SK-N-SH (cell line): ENCODE data around the gene ZNF385C. TPM values are rescaled to one million over a fixed set of nuclear protein-coding genes. Genes with fewer than 3 reads are reported as not detected.

ENCODE experiments used
- CTCF ChIA-PET: fragments of 300-600, 350-600 bp; formaldehyde crosslinking; extraction: SDS; loops from one replicate; lab custom pipeline; 2021; lab: Yijun Ruan, JAX
- POLR2A ChIA-PET: fragments of 350-600 bp; sonication (Branson Sonifier 250); formaldehyde crosslinking; extraction: SDS; loops from one replicate; lab custom pipeline; 2020; ENCODE audit warnings: antibody characterized with exemption, inconsistent platforms; lab: Yijun Ruan, JAX
- DNase-seq: peaks from one replicate; pipeline ENCODE4 v3.0.0; 2012
- H2AFZ ChIP-seq: fragments of 200-600 bp; sonication (generic); 2 replicates; pipeline ENCODE4 v1.8.1; 2016; ENCODE audit warnings: antibody characterized with exemption, mild to moderate bottlenecking, low read depth
- H3F3A ChIP-seq: fragments of 200-600 bp; sonication (generic); replicated peaks from 2 replicates; pipeline ENCODE3; 2016; ENCODE audit warnings: antibody characterized with exemption, mild to moderate bottlenecking; ENCODE audit not compliant: insufficient read depth
- H3K27ac ChIP-seq, 2 experiments: fragments of 200-500 bp in 1 of 2; fragments of 200-600 bp in 1 of 2; sonication (Bioruptor generic) in 1 of 2; sonication (generic), shearing (Covaris generic) in 1 of 2; 2 replicates each; pipeline versions ENCODE4 v1.5.1 to v1.6.1; 2014 to 2016; ENCODE audit warnings: low read depth in 2 of 2, inconsistent platforms in 1 of 2, low read length in 1 of 2, mild to moderate bottlenecking in 1 of 2, mixed read lengths in 1 of 2
- H3K27me3 ChIP-seq: fragments of 200-600 bp; sonication (generic), shearing (Covaris generic); 2 replicates; pipeline ENCODE4 v1.6.1; 2016; ENCODE audit warnings: mixed run types; ENCODE audit not compliant: insufficient read depth
- H3K36me3 ChIP-seq, 2 experiments: fragments of 200-500 bp in 1 of 2; fragments of 200-600 bp in 1 of 2; sonication (Bioruptor generic) in 1 of 2; sonication (generic) in 1 of 2; replicated peaks in 1 of 2; 2 replicates each; pipeline versions ENCODE3 to v1.5.1; 2014 to 2016; ENCODE audit warnings: low read length in 1 of 2, mild to moderate bottlenecking in 1 of 2; ENCODE audit not compliant: insufficient read depth in 2 of 2, control insufficient read depth in 1 of 2
- H3K4me1 ChIP-seq, 2 experiments: fragments of 200-500 bp in 1 of 2; fragments of 200-600 bp in 1 of 2; sonication (Bioruptor generic) in 1 of 2; sonication (generic), shearing (Covaris generic) in 1 of 2; 2 replicates each; pipeline versions ENCODE4 v1.5.1 to v1.6.1; 2014 to 2016; ENCODE audit warnings: low read depth in 1 of 2, low read length in 1 of 2, mixed run types in 1 of 2; ENCODE audit not compliant: insufficient read depth in 2 of 2, control insufficient read depth in 1 of 2
- H3K4me2 ChIP-seq: fragments of 200-600 bp; sonication (generic), shearing (Covaris generic); 2 replicates; pipeline ENCODE4 v1.6.1; 2017; ENCODE audit warnings: mixed run types
- H3K4me3 ChIP-seq, 2 experiments: fragments of 200-500 bp in 1 of 2; fragments of 200-600 bp in 1 of 2; sonication (Bioruptor generic) in 1 of 2; sonication (generic), shearing (Covaris generic) in 1 of 2; 2 replicates each; pipeline versions ENCODE4 v1.5.1 to v1.8.1; 2014 to 2016; ENCODE audit warnings: low read depth in 2 of 2, inconsistent platforms in 1 of 2, low read length in 1 of 2, mild to moderate bottlenecking in 1 of 2, mixed read lengths in 1 of 2, moderate library complexity in 1 of 2
- H3K79me2 ChIP-seq: fragments of 200-600 bp; sonication (generic); 2 replicates; pipeline ENCODE4 v1.8.1; 2017; ENCODE audit warnings: mild to moderate bottlenecking; ENCODE audit not compliant: insufficient read depth
- H3K9ac ChIP-seq: fragments of 200-600 bp; sonication (generic); 2 replicates; pipeline ENCODE4 v1.6.1; 2017; ENCODE audit warnings: mixed run types
- H3K9me2 ChIP-seq: fragments of 200-600 bp; sonication (generic); 2 replicates; pipeline ENCODE4 v1.6.1; 2017; ENCODE audit warnings: mixed run types
- H3K9me3 ChIP-seq: fragments of 200-600 bp; sonication (generic); 2 replicates; pipeline ENCODE4 v1.6.1; 2017; ENCODE audit warnings: mixed run types, mild to moderate bottlenecking, moderate library complexity
- H4K20me1 ChIP-seq: fragments of 200-600 bp; sonication (generic); 2 replicates; pipeline ENCODE4 v1.6.1; 2017; ENCODE audit warnings: mild to moderate bottlenecking, mixed run types; ENCODE audit not compliant: insufficient read depth
- ELF1 ChIP-seq: IDR thresholded peaks from 2 replicates; pipeline ENCODE4 v1.4.0; 2012
- FOSL2 ChIP-seq: IDR thresholded peaks from 2 replicates; pipeline ENCODE4 v1.4.0; 2012; ENCODE audit warnings: low read depth, mild to moderate bottlenecking, moderate library complexity, borderline replicate concordance
- GATA2 ChIP-seq: sonication (generic); formaldehyde crosslinking; IDR thresholded peaks from 2 replicates; pipeline ENCODE4 v1.5.0; 2020; ENCODE audit warnings: mild to moderate bottlenecking, missing genetic modification reagents
- IRF3 ChIP-seq: fragments of 150-350 bp; IDR thresholded peaks from 2 replicates; pipeline ENCODE4 v1.6.1; 2016; ENCODE audit warnings: mild to moderate bottlenecking, low read depth, low read length
- MEF2A ChIP-seq: IDR thresholded peaks from 2 replicates; pipeline ENCODE4 v1.4.0; 2012; ENCODE audit warnings: low read depth, borderline replicate concordance
- NFIC ChIP-seq: IDR thresholded peaks from 2 replicates; pipeline ENCODE4 v1.4.0; 2012; ENCODE audit warnings: borderline replicate concordance
- POLR2AphosphoS5 ChIP-seq: IDR thresholded peaks from 2 replicates; pipeline ENCODE4 v1.6.1; 2012; ENCODE audit warnings: low read depth, low read length
- RAD21 ChIP-seq: IDR thresholded peaks from 2 replicates; pipeline ENCODE4 v1.6.1; 2012; ENCODE audit warnings: mild to moderate bottlenecking, low read length
- RCOR1 ChIP-seq: fragments of 150-350 bp; IDR thresholded peaks from 2 replicates; pipeline ENCODE4 v1.6.1; 2017; ENCODE audit warnings: antibody characterized with exemption, low read length
- RXRA ChIP-seq: IDR thresholded peaks from 2 replicates; pipeline ENCODE4 v1.4.0; 2012; ENCODE audit warnings: low read depth, mild to moderate bottlenecking, borderline replicate concordance
- SMC3 ChIP-seq: IDR thresholded peaks from 2 replicates; pipeline ENCODE4 v1.6.1; 2012; ENCODE audit warnings: low read depth, low read length, improper control_type of control experiment
- TAF1 ChIP-seq: IDR thresholded peaks from 2 replicates; pipeline ENCODE4 v1.6.1; 2012; ENCODE audit warnings: low read depth, mild to moderate bottlenecking, low read length, moderate library complexity, borderline replicate concordance
- TEAD4 ChIP-seq: IDR thresholded peaks from 2 replicates; pipeline ENCODE4 v1.4.0; 2012; ENCODE audit warnings: mild to moderate bottlenecking, borderline replicate concordance; ENCODE audit not compliant: insufficient read depth
- ZBTB33 ChIP-seq: IDR thresholded peaks from 2 replicates; pipeline ENCODE4 v1.4.0; 2012; ENCODE audit warnings: low read depth, borderline replicate concordance
- WGBS: methylation state at CpG from one replicate; pipeline ENCODE4 v1.1.6; 2017; ENCODE audit warnings: low lambda C conversion rate; 5-methylcytosine and 5-hydroxymethylcytosine counted together
- polyA plus RNA-seq, 3 experiments: library from polyadenylated mRNA; depleted of rRNA; stranded (reverse); fragments of >200 nt; gene quantifications; 2 replicates each; pipeline ENCODE4 v1.2.3, GENCODE V29; 2012
- TF ChIP-seq, protein P1 (sequence below): IDR thresholded peaks from 2 replicates; pipeline ENCODE4 v1.4.0; 2012; ENCODE audit warnings: low read depth, borderline replicate concordance
- TF ChIP-seq, protein P2 (sequence below): fragments of 200-600 bp; sonication (generic); IDR thresholded peaks from 2 replicates; pipeline ENCODE4 v1.6.1; 2017; ENCODE audit warnings: antibody characterized with exemption, mild to moderate bottlenecking, moderate library complexity
- TF ChIP-seq, protein P3 (sequence below): IDR thresholded peaks from 2 replicates; pipeline ENCODE4; 2012

ZNF385C gene
- polyA plus RNA-seq, 1 of the 3 experiments (the other 2 are of a cell fraction) = 0.05 TPM

DNA sequence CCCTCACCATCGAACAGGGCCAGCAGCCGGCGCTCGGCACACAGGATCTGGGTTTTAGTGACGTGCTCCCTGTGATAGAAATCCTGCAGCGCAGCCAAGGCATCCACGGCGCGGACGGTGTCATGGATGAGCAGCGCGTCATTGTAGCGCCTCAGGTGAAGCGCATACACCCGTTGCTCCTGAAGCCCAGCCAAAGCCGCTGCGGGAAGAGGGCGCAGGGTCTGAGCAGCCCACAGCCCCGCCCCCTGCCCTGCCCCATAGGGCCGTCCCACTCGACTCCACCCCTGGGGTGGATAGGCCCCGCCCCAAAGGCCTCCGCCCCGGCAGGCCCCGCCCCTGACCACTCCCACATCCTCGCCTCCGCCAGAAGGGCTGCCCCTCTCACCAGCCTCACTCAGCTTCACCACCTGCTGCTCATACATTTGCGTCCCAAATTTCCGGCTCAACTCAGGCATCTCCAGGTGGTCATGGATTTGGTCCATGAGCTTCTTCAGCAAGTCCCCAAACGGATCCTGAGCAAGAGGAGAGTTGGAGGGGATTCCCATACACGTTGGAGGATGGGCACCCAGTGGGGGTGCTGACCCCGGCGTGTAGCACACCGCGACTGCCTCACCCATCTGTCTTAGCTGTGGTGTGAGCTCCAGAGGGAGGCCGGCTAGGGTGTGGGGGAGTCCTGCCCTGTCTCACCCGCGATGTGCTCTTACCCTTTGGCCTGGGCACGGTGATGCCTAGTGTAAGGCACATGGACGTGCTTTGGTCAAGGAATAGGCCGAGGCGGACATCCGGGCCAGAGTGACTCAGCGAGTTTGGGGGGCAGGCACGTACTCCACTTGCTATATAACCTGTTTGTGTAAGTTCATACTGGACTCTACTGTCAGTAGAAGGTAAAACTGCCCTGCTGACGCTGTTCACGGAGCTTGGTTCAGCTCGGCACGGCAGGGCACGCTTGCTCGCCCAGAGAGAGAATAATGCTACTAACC, 9.6 kb upstream of the ZNF385C start:
- Histone ChIP-seq H2AFZ (peak overlapping the region; percentile 86; the same call in 1 of the 2 replicates), H3K9ac (no peak overlapping the region), H3K4me1 (peaks cover 0 to 11% of the 10 kb centered on the region in 2 experiments; a peak in 1 of 4 replicates), H3F3A (no peaks in the 10 kb centered on the region), H3K9me2 (no peaks in the 10 kb centered on the region), H3K27me3 (no peaks in the 10 kb centered on the region), H3K4me3 (peak overlapping the region; percentile 41 to 59), H3K27ac (no peak overlapping the region), H3K79me2 (no peaks in the 10 kb centered on the region), H3K36me3 (no peaks in the 10 kb centered on the region), H4K20me1 (no peaks in the 10 kb centered on the region), H3K9me3 (no peaks in the 10 kb centered on the region), H3K4me2 (peak overlapping the region; percentile 87)
- POLR2A ChIA-PET = interaction anchor here (0.5 to 0.9 kb wide), 3 partner anchors 32 to 122 kb away, joined by 3 to 4 read pairs (median 3); no protein-coding TSS in a partner anchor
- CTCF ChIA-PET = interaction anchor here (1.3 to 29.9 kb wide), 7 partner anchors 8 to 148 kb away, joined by 3 to 496 read pairs (median 6); partner anchors contain the start of genes DNAJC7, NKIRAS2 and ZNF385C
- peak; percentile 100 for DNase-seq
- TF ChIP-seq NFIC (no peak), SMC3 (no peak), ZBTB33 (no peak), FOSL2 (no peak), TEAD4 (no peak), ELF1 (no peak), IRF3 (no peak), POLR2AphosphoS5 (no peak), RCOR1 (no peak), MEF2A (no peak), GATA2 (CRISPR knock-in tag) (no peak), TAF1 (no peak), RXRA (no peak), RAD21 (no peak)
- TF ChIP-seq, protein P1, sequence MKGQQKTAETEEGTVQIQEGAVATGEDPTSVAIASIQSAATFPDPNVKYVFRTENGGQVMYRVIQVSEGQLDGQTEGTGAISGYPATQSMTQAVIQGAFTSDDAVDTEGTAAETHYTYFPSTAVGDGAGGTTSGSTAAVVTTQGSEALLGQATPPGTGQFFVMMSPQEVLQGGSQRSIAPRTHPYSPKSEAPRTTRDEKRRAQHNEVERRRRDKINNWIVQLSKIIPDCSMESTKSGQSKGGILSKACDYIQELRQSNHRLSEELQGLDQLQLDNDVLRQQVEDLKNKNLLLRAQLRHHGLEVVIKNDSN = no peak
- TF ChIP-seq, protein P2, sequence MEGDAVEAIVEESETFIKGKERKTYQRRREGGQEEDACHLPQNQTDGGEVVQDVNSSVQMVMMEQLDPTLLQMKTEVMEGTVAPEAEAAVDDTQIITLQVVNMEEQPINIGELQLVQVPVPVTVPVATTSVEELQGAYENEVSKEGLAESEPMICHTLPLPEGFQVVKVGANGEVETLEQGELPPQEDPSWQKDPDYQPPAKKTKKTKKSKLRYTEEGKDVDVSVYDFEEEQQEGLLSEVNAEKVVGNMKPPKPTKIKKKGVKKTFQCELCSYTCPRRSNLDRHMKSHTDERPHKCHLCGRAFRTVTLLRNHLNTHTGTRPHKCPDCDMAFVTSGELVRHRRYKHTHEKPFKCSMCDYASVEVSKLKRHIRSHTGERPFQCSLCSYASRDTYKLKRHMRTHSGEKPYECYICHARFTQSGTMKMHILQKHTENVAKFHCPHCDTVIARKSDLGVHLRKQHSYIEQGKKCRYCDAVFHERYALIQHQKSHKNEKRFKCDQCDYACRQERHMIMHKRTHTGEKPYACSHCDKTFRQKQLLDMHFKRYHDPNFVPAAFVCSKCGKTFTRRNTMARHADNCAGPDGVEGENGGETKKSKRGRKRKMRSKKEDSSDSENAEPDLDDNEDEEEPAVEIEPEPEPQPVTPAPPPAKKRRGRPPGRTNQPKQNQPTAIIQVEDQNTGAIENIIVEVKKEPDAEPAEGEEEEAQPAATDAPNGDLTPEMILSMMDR = no peak
- TF ChIP-seq, protein P3, sequence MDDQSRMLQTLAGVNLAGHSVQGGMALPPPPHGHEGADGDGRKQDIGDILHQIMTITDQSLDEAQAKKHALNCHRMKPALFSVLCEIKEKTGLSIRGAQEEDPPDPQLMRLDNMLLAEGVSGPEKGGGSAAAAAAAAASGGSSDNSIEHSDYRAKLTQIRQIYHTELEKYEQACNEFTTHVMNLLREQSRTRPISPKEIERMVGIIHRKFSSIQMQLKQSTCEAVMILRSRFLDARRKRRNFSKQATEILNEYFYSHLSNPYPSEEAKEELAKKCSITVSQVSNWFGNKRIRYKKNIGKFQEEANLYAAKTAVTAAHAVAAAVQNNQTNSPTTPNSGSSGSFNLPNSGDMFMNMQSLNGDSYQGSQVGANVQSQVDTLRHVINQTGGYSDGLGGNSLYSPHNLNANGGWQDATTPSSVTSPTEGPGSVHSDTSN = no peak
- 71% methylated on average over 24 of the region's 51 CpGs for WGBS
